Mesothelial cell of epicardium (in vitro differentiated cells): Measurements from ENCODE around the gene HDAC9. TPM values are rescaled to one million over a fixed set of nuclear protein-coding genes. Genes with fewer than 3 reads are reported as not detected.

Experiments used
- DNase-seq, 2 experiments: peaks; one replicate each; pipeline ENCODE4 v3.0.0; 2021; ENCODE audit warnings: low spot score in 2 of 2; ENCODE audit not compliant: unreplicated experiment in 2 of 2
- H3K27ac Mint-ChIP-seq: 2 replicates; pipeline ENCODE4 v1.8.0; 2021; ENCODE audit warnings: mixed read lengths
- H3K27me3 Mint-ChIP-seq: 2 replicates; pipeline ENCODE4 v1.8.0; 2021; ENCODE audit warnings: low read depth, mixed read lengths
- H3K36me3 Mint-ChIP-seq: 2 replicates; pipeline ENCODE4 v1.8.0; 2021; ENCODE audit warnings: mixed read lengths
- H3K4me1 Mint-ChIP-seq: 2 replicates; pipeline ENCODE4 v1.8.0; 2021; ENCODE audit warnings: mixed read lengths
- H3K4me3 Mint-ChIP-seq: 2 replicates; pipeline ENCODE4 v1.8.0; 2021; ENCODE audit warnings: mild to moderate bottlenecking, moderate library complexity, mixed read lengths
- H3K9me3 Mint-ChIP-seq: 2 replicates; pipeline ENCODE4 v1.8.0; 2021; ENCODE audit warnings: mixed read lengths
- total RNA-seq: library from RNA; stranded (reverse); gene quantifications from 3 replicates; pipeline ENCODE4 v1.2.1, GENCODE V29; 2021
- TF ChIP-seq, protein P1 (sequence below): fragments of 200-600 bp; sonication (generic); IDR thresholded peaks from one replicate; pipeline ENCODE4 v1.5.0; 2021; ENCODE audit warnings: antibody characterized with exemption; ENCODE audit not compliant: unreplicated experiment

Gene HDAC9
- total RNA-seq, 1 donor from 2014 or later = 37.4 TPM

DNA sequence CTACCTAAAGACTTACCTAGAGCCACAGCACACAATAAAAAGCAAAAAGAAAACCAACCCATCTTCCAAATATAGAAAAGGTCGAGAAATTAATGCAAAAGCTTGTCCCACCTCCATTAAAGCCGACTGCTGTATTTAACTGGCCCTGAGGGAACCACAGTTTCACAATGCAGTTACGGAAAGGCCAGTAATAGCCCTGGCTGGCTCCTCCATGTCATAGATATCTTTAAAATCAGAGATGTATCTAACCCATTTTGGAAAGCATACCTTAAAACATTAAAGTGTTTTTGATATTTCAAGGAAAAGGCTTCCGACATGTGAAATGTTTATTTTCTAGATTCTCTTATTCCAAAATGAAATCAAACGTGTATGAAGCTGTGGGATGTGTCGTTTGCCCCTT lies 23.0 kb downstream of the HDAC9 start:
- TF ChIP-seq, protein P1, sequence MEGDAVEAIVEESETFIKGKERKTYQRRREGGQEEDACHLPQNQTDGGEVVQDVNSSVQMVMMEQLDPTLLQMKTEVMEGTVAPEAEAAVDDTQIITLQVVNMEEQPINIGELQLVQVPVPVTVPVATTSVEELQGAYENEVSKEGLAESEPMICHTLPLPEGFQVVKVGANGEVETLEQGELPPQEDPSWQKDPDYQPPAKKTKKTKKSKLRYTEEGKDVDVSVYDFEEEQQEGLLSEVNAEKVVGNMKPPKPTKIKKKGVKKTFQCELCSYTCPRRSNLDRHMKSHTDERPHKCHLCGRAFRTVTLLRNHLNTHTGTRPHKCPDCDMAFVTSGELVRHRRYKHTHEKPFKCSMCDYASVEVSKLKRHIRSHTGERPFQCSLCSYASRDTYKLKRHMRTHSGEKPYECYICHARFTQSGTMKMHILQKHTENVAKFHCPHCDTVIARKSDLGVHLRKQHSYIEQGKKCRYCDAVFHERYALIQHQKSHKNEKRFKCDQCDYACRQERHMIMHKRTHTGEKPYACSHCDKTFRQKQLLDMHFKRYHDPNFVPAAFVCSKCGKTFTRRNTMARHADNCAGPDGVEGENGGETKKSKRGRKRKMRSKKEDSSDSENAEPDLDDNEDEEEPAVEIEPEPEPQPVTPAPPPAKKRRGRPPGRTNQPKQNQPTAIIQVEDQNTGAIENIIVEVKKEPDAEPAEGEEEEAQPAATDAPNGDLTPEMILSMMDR = no peak
- no peak overlapping the region for H3K27ac Mint-ChIP-seq
- H3K4me1 Mint-ChIP-seq = peaks cover 21% of the 10 kb centered on the region
- H3K9me3 Mint-ChIP-seq = no peaks in the 10 kb centered on the region
- no peaks in the 10 kb centered on the region for H3K27me3 Mint-ChIP-seq
- no peaks in the 10 kb centered on the region for H3K36me3 Mint-ChIP-seq
- DNase-seq = no peak
- no peak overlapping the region for H3K4me3 Mint-ChIP-seq

DNA sequence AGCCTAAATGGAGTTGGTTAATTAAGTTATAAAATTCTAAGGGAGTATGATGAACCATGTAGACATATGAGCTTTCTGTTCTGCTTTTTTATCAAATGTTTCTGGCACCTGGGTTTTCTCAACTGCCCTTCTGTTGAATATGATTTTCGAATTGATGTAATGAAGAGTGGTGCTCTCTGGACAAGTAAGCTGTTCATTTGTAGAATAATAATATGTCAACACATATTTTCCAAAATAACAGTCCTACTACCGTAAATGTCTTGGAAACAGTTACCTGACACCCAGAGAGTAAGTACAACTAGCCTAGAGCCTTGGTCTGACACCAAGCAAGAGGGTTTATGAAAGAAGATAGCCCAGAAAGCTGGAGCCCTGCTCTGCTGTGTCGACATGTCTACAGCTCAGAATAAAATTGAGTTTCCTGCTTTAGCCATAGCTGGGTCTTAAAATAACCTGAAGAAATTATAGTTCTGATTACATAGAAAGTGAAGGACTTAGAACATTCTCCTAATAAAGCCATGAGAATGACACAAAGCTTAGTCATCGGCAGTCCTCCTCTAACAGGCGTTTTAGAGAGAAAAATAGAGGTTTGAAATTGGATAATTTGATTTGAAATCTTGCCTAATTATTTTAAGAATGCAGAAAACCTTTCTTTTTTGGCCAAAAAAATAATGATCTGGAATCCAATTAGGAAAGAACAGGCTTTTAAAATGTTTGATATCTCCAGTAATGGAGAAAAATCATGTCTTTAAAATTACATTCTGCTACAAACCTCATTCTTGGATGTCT lies 25.1 kb downstream of the HDAC9 start:
- Mint-ChIP-seq H3K27me3 (no peaks in the 10 kb centered on the region), H3K27ac (no peak overlapping the region), H3K9me3 (no peaks in the 10 kb centered on the region), H3K36me3 (no peaks in the 10 kb centered on the region), H3K4me3 (no peak overlapping the region), H3K4me1 (peaks cover 15% of the 10 kb centered on the region)
- DNase-seq = no peak
- TF ChIP-seq, protein P1 = no peak

DNA sequence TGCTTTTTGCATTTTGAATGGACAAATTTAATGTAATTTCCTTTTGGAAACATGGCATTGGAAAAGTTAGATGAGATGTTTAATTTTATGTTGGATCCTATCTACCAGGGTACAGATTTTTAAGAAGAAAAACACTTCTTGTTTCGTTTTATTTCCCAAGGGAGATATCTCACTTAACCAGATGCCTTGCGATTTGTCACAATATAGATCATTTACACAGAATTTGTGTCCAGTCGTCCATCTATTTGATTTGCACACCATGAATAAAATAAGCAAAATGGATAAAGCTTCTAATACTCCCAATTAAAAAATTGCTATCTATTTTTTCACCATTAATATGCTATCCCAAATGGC lies 25.7 kb downstream of the HDAC9 start:
- no peak overlapping the region for H3K27ac Mint-ChIP-seq
- no peaks in the 10 kb centered on the region for H3K9me3 Mint-ChIP-seq
- no peak for DNase-seq
- H3K4me1 Mint-ChIP-seq = peaks cover 15% of the 10 kb centered on the region
- no peaks in the 10 kb centered on the region for H3K36me3 Mint-ChIP-seq
- TF ChIP-seq, protein P1 = no peak
- no peak overlapping the region for H3K4me3 Mint-ChIP-seq
- H3K27me3 Mint-ChIP-seq = no peaks in the 10 kb centered on the region

DNA sequence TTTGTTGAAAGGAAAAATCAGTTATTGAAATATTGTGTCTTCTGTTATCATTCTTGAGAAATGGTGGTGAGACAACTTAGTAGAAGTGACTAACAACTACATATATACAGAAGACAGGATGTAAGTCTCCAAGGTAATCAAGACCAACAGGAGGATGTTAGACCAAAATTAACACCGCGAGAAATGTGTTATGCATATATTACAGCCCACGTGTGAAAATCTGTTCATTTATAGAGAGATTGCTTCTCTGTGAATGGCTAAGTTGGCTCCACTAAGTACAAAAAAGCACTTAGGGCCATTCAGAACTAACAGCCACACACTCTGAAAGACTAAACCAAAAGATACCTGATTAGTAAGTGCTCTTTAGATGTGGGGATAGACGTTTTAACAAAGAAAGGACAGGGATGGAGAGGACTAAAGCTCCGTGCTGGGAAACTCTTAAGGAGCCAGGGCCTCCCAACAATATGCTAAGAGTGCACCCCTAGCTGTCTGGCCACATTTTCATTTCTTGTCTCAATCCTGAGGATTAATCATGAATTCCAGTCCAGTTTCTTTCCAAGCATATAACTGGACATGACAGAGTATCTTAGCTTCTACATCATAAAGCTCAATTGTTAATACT lies 26.5 kb downstream of the HDAC9 start:
- Mint-ChIP-seq H3K4me3 (no peak overlapping the region), H3K27me3 (no peaks in the 10 kb centered on the region), H3K4me1 (peaks cover 17% of the 10 kb centered on the region), H3K36me3 (no peaks in the 10 kb centered on the region), H3K27ac (no peak overlapping the region), H3K9me3 (no peaks in the 10 kb centered on the region)
- DNase-seq = no peak
- TF ChIP-seq, protein P1 = no peak

DNA sequence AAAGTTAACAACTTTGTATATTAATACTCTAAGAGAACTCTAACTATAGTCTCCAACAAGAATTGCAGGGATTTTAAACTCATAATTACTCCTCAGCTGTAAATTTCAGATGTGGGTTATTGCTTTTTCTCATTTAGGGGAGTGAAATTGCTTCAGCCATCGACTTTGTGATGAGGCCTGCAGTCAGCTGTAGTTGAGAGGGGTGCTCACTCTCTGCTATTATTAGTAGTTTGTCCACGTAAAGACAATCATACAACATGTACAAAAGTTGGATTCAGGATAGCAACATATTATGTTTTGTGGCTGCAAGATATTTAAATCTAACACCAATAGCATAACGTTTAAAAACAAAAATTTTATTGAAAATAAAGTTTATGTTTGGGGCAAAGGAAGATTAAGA lies 28.7 kb downstream of the HDAC9 start:
- TF ChIP-seq, protein P1 = no peak
- no peaks in the 10 kb centered on the region for H3K27me3 Mint-ChIP-seq
- DNase-seq = no peak
- peaks cover 16% of the 10 kb centered on the region for H3K4me1 Mint-ChIP-seq
- H3K9me3 Mint-ChIP-seq = no peaks in the 10 kb centered on the region
- no peak overlapping the region for H3K27ac Mint-ChIP-seq
- H3K4me3 Mint-ChIP-seq = no peak overlapping the region
- no peaks in the 10 kb centered on the region for H3K36me3 Mint-ChIP-seq
